H1 (cell line): ENCODE results near the gene GAS7. TPM values are rescaled to one million over a fixed set of nuclear protein-coding genes. Genes with fewer than 3 reads are reported as not detected.

Experiments
- BRCA1 ChIP-seq: IDR thresholded peaks from 2 replicates; pipeline ENCODE4 v1.6.1; 2012; ENCODE audit warnings: low read depth, low read length, improper control_type of control experiment
- CHD2 ChIP-seq: IDR thresholded peaks from 2 replicates; pipeline ENCODE4 v1.6.1; 2012; ENCODE audit warnings: low read length, improper control_type of control experiment
- polyA plus RNA-seq, 7 experiments: library from polyadenylated mRNA; depleted of rRNA in 3 of 7; stranded (reverse) in 5 of 7; unstranded in 2 of 7; fragments of >200 nt in 5 of 7; fragments of 200-250 nt in 2 of 7; gene quantifications; 1 replicate in 5 of 7; 2 replicates in 1 of 7; 4 replicates in 1 of 7; pipeline versions ENCODE4 v1.2.1 to v1.2.3, GENCODE V29; 2011 to 2013; ENCODE audit warnings: missing spikeins in 2 of 7, mixed read lengths in 2 of 7
- total RNA-seq: library from RNA; stranded (reverse); fragmentation: NEBNext Ultra II Directional; extraction: Animal tissue kit (Norgen Biotek cat#: 25700); gene quantifications from 2 replicates; pipeline ENCODE4 v1.2.1, GENCODE V29; 2021

GAS7 gene
- total and polyA plus RNA-seq, 2 of the 8 experiments (the other 6 are each of a cell fraction or from before 2014, with no cell fraction given) = 5.0 to 14.5 TPM

DNA sequence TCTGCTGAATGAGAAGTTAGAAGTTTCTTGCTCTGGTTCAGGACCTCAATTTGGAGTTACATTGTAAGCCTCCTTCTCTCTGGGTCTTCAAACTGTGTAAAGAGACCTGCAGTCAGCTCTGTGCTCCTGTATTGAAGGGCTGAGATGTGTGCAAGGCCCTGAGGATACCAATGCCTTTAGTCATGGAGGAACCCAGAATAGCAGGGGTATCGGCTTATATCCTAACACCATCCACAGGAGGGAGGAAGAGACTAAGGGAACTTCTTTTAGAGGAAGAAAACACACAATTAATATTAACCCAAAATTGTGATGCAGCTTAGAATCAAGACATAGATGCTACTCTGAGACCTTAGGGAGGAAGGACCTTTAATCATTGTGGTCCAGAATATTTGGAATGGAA is 336.2 kb downstream of the GAS7 start (continued):
- TF ChIP-seq BRCA1 (no peak), CHD2 (no peak)
